Stimulated activated CD4-positive, alpha-beta T cell treated with anti-CD3 and anti-CD28 coated beads, Interleukin-15, amount 100 ng/mL, for 1 hour (primary cell): ENCODE measurements around the gene OR9Q1.

Experiments
- DNase-seq, 2 donors: peaks; one replicate each; pipeline ENCODE4 v3.0.0-alpha.2; 2020; ENCODE audit warnings: low read depth in 1 of 2, low spot score in 1 of 2

Gene OR9Q1

DNA sequence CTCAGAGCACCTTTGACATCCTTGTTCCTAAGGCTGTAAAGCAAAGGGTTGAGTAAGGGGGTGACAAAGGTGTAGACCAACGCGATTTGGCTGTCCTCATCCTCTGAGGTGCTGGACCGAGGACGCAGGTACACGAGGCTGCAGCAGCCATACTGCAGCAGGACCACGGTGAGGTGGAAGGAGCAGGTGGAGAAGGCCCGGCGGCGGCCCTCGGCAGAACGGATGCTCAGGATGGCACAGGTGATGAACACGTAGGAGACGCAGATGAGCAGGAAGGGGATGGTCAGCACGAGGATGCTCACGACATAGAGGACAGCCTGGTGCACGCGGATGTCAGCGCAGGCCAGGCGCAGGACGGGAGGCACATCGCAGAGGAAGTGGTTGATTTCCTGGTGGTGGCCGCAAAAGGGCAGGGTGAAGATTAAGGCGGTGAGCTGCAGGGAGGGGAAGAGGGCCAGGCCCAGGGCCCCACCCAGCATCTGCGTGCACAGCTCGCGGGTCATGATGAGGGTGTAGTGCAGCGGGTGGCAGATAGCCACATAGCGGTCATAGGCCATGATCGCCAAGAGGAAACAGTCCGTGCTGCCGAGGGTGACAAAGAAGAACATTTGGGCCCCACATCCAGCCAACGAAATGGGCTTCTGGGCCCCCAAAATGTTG, 204.4 kb downstream of the OR9Q1 start:
- DNase-seq: no peak
